Fibroblast of lung (primary cell): ENCODE results near the gene NOA1. TPM values are rescaled to one million over a fixed set of nuclear protein-coding genes. Genes with fewer than 3 reads are reported as not detected.
"Not testable (repeated sequence)": the region's sequence is repeated elsewhere in the genome, so short reads cannot be mapped to it uniquely, and the experiment has no call there.

ENCODE experiments used
- DNase-seq, 2 donors: peaks; one replicate each; pipeline versions ENCODE4 v3.0.0 to v3.0.0-alpha.2; 2010; ENCODE audit warnings: low read depth in 2 of 2
- H2AFZ ChIP-seq: 2 replicates; pipeline ENCODE4 v1.5.1; 2012; ENCODE audit warnings: low read length, control low read depth, inconsistent platforms
- H3K27ac ChIP-seq: 2 replicates; pipeline ENCODE4 v1.5.1; 2011; ENCODE audit warnings: low read length, control low read depth; ENCODE audit not compliant: insufficient read depth
- H3K27me3 ChIP-seq: 2 replicates; pipeline ENCODE4 v1.5.1; 2011; ENCODE audit warnings: mild to moderate bottlenecking, low read length; ENCODE audit not compliant: control insufficient read depth, insufficient read depth
- H3K36me3 ChIP-seq: 2 replicates; pipeline ENCODE4 v1.5.1; 2011; ENCODE audit warnings: low read length; ENCODE audit not compliant: control insufficient read depth, insufficient read depth
- H3K4me1 ChIP-seq: 2 replicates; pipeline ENCODE4 v1.5.1; 2011; ENCODE audit warnings: low read length; ENCODE audit not compliant: control insufficient read depth, insufficient read depth; ENCODE audit errors: extremely low read depth
- H3K4me2 ChIP-seq: 2 replicates; pipeline ENCODE4 v1.5.1; 2011; ENCODE audit warnings: low read length, control low read depth; ENCODE audit not compliant: insufficient read depth; ENCODE audit errors: extremely low read depth
- H3K4me3 ChIP-seq, 4 experiments: fragments of 200-600 bp in 1 of 4; sonication (generic) in 1 of 4; replicated peaks in 1 of 4; 2 replicates each; pipeline ENCODE4 v1.5.1; 2011 to 2016; ENCODE audit warnings: low read length in 4 of 4, low read depth in 3 of 4, mild to moderate bottlenecking in 3 of 4, control low read depth in 2 of 4, inconsistent platforms in 1 of 4, mixed read lengths in 1 of 4; ENCODE audit not compliant: insufficient read depth in 1 of 4; ENCODE audit errors: control extremely low read depth in 1 of 4
- H3K79me2 ChIP-seq: 2 replicates; pipeline ENCODE4 v1.5.1; 2012; ENCODE audit warnings: mild to moderate bottlenecking, low read length, inconsistent platforms; ENCODE audit not compliant: control insufficient read depth, insufficient read depth
- H3K9ac ChIP-seq: 2 replicates; pipeline ENCODE4 v1.5.1; 2011; ENCODE audit warnings: mild to moderate bottlenecking, low read length, control low read depth; ENCODE audit not compliant: insufficient read depth
- H3K9me3 ChIP-seq: 2 replicates; pipeline ENCODE4 v1.5.1; 2012; ENCODE audit warnings: low read depth, low read length; ENCODE audit not compliant: control insufficient read depth, insufficient read depth
- H4K20me1 ChIP-seq: 2 replicates; pipeline ENCODE4 v1.5.1; 2011; ENCODE audit warnings: low read length; ENCODE audit not compliant: control insufficient read depth, insufficient read depth; ENCODE audit errors: extremely low read depth
- EZH2 ChIP-seq: IDR thresholded peaks from 2 replicates; pipeline ENCODE4 v1.5.1; 2012; ENCODE audit warnings: low read length, control low read depth, mild to moderate bottlenecking; ENCODE audit errors: missing control alignments
- polyA plus RNA-seq, 2 donors: library from polyadenylated mRNA; depleted of rRNA in 1 of 2; stranded (reverse) in 1 of 2; unstranded in 1 of 2; fragments of >200 nt; gene quantifications; 2 replicates each; pipeline ENCODE4 v1.2.1, GENCODE V29; 2011 to 2012; ENCODE audit warnings: missing spikeins in 1 of 2
- total RNA-seq: library from RNA; depleted of rRNA; stranded (reverse); fragments of >200 nt; gene quantifications from 2 replicates; pipeline ENCODE4 v1.2.1, GENCODE V29; 2014
- TF ChIP-seq, protein P1 (sequence below), 2 donors: IDR thresholded peaks in 1 of 2; conservative IDR thresholded peaks in 1 of 2; 1 replicate in 1 of 2; 2 replicates in 1 of 2; pipeline ENCODE4 v1.5.1; 2011 to 2012; ENCODE audit warnings: low read length in 2 of 2, control low read depth in 1 of 2, inconsistent platforms in 1 of 2, low read depth in 1 of 2, mild to moderate bottlenecking in 1 of 2

NOA1 gene
- total and polyA plus RNA-seq, 2 donors (not counting 1 experiment from before 2014, with no cell fraction given) = 12.1 to 15.0 TPM

DNA sequence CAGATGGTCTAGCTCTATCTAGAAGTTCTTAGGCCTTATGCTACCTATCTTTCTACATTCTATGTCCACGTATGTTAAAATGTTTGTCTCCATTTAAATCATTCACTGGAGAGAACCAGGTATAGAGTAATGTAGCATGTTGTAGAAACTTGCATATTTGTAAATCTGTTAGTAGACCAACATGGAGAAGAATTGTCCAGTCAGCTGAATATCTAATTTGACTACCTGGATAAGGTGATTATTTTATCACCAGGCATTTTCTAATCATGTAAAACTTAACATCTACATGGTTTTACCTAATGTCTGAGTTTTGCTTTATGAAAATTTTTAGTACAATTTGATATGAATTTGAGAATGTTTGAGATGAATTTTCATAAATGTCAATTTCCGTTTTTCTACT lies 50.2 kb downstream of the NOA1 start:
- Histone ChIP-seq H3K9me3 (no peaks in the 10 kb centered on the region), H4K20me1 (no peaks in the 10 kb centered on the region), H2AFZ (no peak overlapping the region), H3K27me3 (no peaks in the 10 kb centered on the region), H3K4me1 (no peaks in the 10 kb centered on the region), H3K9ac (no peak overlapping the region), H3K4me2 (no peak overlapping the region), H3K36me3 (peaks cover 4% of the 10 kb centered on the region), H3K27ac (no peak overlapping the region), H3K79me2 (no peaks in the 10 kb centered on the region), H3K4me3 (no peak overlapping the region)
- TF ChIP-seq, protein P1, sequence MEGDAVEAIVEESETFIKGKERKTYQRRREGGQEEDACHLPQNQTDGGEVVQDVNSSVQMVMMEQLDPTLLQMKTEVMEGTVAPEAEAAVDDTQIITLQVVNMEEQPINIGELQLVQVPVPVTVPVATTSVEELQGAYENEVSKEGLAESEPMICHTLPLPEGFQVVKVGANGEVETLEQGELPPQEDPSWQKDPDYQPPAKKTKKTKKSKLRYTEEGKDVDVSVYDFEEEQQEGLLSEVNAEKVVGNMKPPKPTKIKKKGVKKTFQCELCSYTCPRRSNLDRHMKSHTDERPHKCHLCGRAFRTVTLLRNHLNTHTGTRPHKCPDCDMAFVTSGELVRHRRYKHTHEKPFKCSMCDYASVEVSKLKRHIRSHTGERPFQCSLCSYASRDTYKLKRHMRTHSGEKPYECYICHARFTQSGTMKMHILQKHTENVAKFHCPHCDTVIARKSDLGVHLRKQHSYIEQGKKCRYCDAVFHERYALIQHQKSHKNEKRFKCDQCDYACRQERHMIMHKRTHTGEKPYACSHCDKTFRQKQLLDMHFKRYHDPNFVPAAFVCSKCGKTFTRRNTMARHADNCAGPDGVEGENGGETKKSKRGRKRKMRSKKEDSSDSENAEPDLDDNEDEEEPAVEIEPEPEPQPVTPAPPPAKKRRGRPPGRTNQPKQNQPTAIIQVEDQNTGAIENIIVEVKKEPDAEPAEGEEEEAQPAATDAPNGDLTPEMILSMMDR (conservative IDR thresholded peaks at IDR 0.05 in 1 of 2, IDR thresholded peaks at IDR 0.05 in 1 of 2; ENCODE audit: low read depth in 1 of 2, low read length in 2 of 2) = no peak
- TF ChIP-seq EZH2 = no peak
- no peak for DNase-seq

DNA sequence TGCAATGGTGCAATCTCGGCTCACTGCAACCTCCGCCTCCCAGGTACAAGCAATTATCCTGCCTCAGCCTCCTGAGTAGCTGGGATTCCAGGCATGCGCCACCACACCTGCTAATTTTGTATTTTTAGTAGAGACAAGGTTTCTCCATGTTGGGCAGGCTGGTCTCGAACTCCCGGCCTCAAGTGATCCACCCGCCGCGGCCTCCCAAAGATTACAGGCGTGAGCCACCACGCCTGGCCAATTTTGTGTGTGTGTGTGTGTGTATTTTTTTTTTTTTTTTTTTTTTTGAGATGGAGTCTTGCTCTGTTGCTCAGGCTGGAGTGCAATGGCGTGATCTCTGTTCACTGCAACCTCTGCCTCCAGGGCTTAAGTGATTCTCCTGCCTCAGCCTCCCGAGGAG lies 62.4 kb downstream of the NOA1 start:
- not testable (repeated sequence) for H3K9ac ChIP-seq, H3K4me3 ChIP-seq, H2AFZ ChIP-seq, H3K27ac ChIP-seq, DNase-seq, H3K4me1 ChIP-seq, H3K27me3 ChIP-seq, H3K4me2 ChIP-seq, H4K20me1 ChIP-seq, H3K9me3 ChIP-seq, H3K36me3 ChIP-seq
- H3K79me2 ChIP-seq = peaks cover 63% of the 10 kb centered on the region

DNA sequence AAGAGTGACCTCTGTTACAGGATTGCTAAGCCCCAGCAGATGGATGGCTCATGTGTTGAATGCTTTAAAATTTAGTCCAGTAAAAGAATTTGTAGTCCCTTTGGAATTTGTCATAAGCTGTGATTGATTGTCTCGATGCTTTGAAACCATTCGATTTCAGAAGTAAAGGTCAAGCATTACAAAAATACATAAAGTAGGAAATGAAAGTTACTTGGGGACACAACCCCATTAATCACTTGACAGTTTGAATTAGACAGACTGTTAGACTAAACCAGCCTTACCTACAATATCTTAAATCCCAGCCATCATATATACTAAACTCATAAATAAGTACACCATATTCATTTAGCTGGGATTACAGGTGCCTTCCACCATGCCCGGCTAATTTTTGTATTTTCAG lies 63.1 kb downstream of the NOA1 start:
- Histone ChIP-seq H3K27me3 (no peaks in the 10 kb centered on the region), H3K79me2 (peaks cover 69% of the 10 kb centered on the region), H3K4me2 (no peak overlapping the region), H3K36me3 (no peaks in the 10 kb centered on the region), H3K9me3 (no peaks in the 10 kb centered on the region), H2AFZ (no peak overlapping the region), H3K4me3 (no peak overlapping the region), H3K9ac (no peak overlapping the region), H3K4me1 (no peaks in the 10 kb centered on the region), H3K27ac (no peak overlapping the region), H4K20me1 (no peaks in the 10 kb centered on the region)
- TF ChIP-seq EZH2 = no peak
- TF ChIP-seq, protein P1 (conservative IDR thresholded peaks at IDR 0.05 in 1 of 2, IDR thresholded peaks at IDR 0.05 in 1 of 2; ENCODE audit: low read depth in 1 of 2, low read length in 2 of 2) = no peak
- no peak for DNase-seq

Other genes with a start within 250 kb of the NOA1 start
- gene SPINK2, start 155.9 kb downstream of the NOA1 start, total RNA-seq = not detected in 2 replicates
- gene SPINK2, start 155.9 kb downstream of the NOA1 start, polyA plus RNA-seq = not detected in 2 replicates
- gene REST, start 69.7 kb downstream of the NOA1 start, total RNA-seq = 25.2 and 33.0 TPM in 2 replicates
- gene REST, start 69.7 kb downstream of the NOA1 start, polyA plus RNA-seq = 29.3 and 30.5 TPM in 2 replicates
- gene POLR2B, start 1.3 kb upstream of the NOA1 start, total RNA-seq = 105 and 109 TPM in 2 replicates
- 103 and 104 TPM in 2 replicates for gene POLR2B, start 1.3 kb upstream of the NOA1 start, polyA plus RNA-seq
- gene IGFBP7, start 132.8 kb upstream of the NOA1 start, total RNA-seq = 54.8 and 108 TPM in 2 replicates
- gene IGFBP7, start 132.8 kb upstream of the NOA1 start, polyA plus RNA-seq = 75.3 and 793 TPM in 2 replicates